Loucy (cell line): ENCODE results near the gene FRMD4A.

Experiments
- H2AFZ ChIP-seq: fragments of 200-600 bp; sonication (generic); 2 replicates; pipeline ENCODE4 v1.6.0; 2016; ENCODE audit warnings: antibody characterized with exemption, mild to moderate bottlenecking, low read length, moderate library complexity
- H3F3A ChIP-seq: fragments of 200-600 bp; 2 replicates; pipeline ENCODE4 v1.6.0; 2016; ENCODE audit warnings: antibody characterized with exemption, low read depth, mild to moderate bottlenecking
- H3K27me3 ChIP-seq: fragments of 200-600 bp; sonication (generic); 2 replicates; pipeline ENCODE4 v1.6.1; 2014; ENCODE audit warnings: low read length, mild to moderate bottlenecking; ENCODE audit not compliant: insufficient read depth, poor library complexity, severe bottlenecking
- H3K36me3 ChIP-seq: fragments of 200-600 bp; sonication (generic); 2 replicates; pipeline ENCODE4 v1.6.1; 2016; ENCODE audit warnings: low read length; ENCODE audit not compliant: insufficient read depth
- H3K4me1 ChIP-seq: fragments of 200-600 bp; sonication (generic); 2 replicates; pipeline ENCODE4 v1.5.1; 2014; ENCODE audit warnings: low read length, mild to moderate bottlenecking; ENCODE audit not compliant: insufficient read depth, poor library complexity, severe bottlenecking
- H3K4me2 ChIP-seq: fragments of 200-600 bp; sonication (generic); 2 replicates; pipeline ENCODE4 v1.6.0; 2014; ENCODE audit warnings: antibody characterized with exemption, low read length, low read depth, mild to moderate bottlenecking; ENCODE audit not compliant: poor library complexity, severe bottlenecking
- H3K4me3 ChIP-seq: fragments of 200-600 bp; sonication (generic); 2 replicates; pipeline ENCODE4 v1.5.1; 2014; ENCODE audit warnings: low read length, mild to moderate bottlenecking, mixed read lengths; ENCODE audit not compliant: poor library complexity, severe bottlenecking
- H3K79me2 ChIP-seq: fragments of 200-600 bp; sonication (generic); 2 replicates; pipeline ENCODE4 v1.6.1; 2014; ENCODE audit warnings: low read length; ENCODE audit not compliant: insufficient read depth
- H3K9ac ChIP-seq: fragments of 200-600 bp; sonication (generic); 2 replicates; pipeline ENCODE4 v1.6.0; 2014; ENCODE audit warnings: mild to moderate bottlenecking, low read depth, low read length, moderate library complexity; ENCODE audit not compliant: poor library complexity, severe bottlenecking
- H3K9me2 ChIP-seq: fragments of 200-600 bp; sonication (generic); replicated peaks from 2 replicates; pipeline ENCODE4 v1.6.1; 2016; ENCODE audit warnings: low read depth, low read length, mixed read lengths
- H3K9me3 ChIP-seq: fragments of 200-600 bp; sonication (generic); 2 replicates; pipeline ENCODE4 v1.6.1; 2014; ENCODE audit warnings: mild to moderate bottlenecking, antibody characterized with exemption, low read length, low read depth; ENCODE audit not compliant: insufficient read depth
- H4K20me1 ChIP-seq: fragments of 200-600 bp; sonication (generic); 2 replicates; pipeline ENCODE4 v1.6.0; 2014; ENCODE audit warnings: antibody characterized with exemption, low read length, mild to moderate bottlenecking; ENCODE audit not compliant: insufficient read depth, poor library complexity, severe bottlenecking
- CTCF ChIP-seq: fragments of 200-600 bp; sonication (generic); conservative IDR thresholded peaks from 2 replicates; pipeline ENCODE4 v1.5.1; 2014; ENCODE audit warnings: mild to moderate bottlenecking, antibody characterized with exemption, low read length
- EZH2phosphoT487 ChIP-seq: fragments of 200-600 bp; IDR thresholded peaks from 2 replicates; pipeline ENCODE4 v1.6.1; 2018; ENCODE audit warnings: antibody characterized with exemption, mild to moderate bottlenecking, moderate library complexity, borderline replicate concordance

The FRMD4A gene

GRCh38 chr10:14131261-14131960, 199.3 kb downstream of the FRMD4A start:
- H3K9ac ChIP-seq: no peak overlapping the region
- no peaks in the 10 kb centered on the region for H3K9me2 ChIP-seq
- no peaks in the 10 kb centered on the region for H3K4me1 ChIP-seq
- H3K27me3 ChIP-seq: no peaks in the 10 kb centered on the region
- no peak overlapping the region for H3K4me3 ChIP-seq
- H3K79me2 ChIP-seq: no peaks in the 10 kb centered on the region
- H3K36me3 ChIP-seq: no peaks in the 10 kb centered on the region
- TF ChIP-seq CTCF (no peak), EZH2phosphoT487 (no peak)
- no peaks in the 10 kb centered on the region for H4K20me1 ChIP-seq
- H3F3A ChIP-seq: no peaks in the 10 kb centered on the region
- no peaks in the 10 kb centered on the region for H3K9me3 ChIP-seq
- no peak overlapping the region for H2AFZ ChIP-seq
- H3K4me2 ChIP-seq: no peak overlapping the region

DNA sequence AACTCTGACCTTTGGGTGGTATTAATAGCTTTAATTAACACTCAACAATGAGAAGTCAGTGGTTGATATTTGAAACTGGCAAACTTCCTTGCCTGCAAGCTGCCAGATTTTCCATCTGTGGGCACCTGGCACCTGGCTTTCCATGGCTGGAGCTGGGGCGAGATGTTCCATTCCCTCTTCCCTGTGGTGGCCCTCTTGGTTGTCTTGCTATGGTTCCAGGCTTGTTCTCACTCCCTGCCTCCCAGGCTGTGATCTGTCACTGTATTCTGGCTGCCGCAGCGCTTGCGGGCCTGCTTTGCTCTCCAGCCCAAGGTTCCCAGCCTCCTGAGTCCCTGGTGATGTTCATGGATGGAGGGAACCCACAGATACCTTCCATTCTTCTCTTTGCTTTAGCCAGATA, 201.0 kb downstream of the FRMD4A start:
- H3F3A ChIP-seq: no peaks in the 10 kb centered on the region
- H3K9me3 ChIP-seq: no peaks in the 10 kb centered on the region
- H3K79me2 ChIP-seq: no peaks in the 10 kb centered on the region

DNA sequence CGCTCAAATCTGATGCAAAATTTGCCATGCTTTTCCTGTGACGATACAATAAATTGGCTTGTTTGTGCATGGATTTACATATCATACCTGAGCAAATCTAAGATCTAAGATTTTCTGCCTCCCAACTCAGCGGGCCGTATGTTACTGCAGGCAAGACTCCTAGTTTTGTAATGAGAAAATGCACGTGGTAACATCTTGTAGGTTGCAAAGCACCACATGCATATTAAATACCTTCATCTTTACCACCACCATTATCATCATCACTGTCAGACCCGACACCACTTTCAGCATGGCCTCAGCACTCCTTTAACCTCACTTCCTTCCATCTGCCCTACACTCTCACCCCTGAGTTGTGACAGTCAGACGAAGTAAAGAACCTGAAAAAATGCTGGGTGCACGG, 202.2 kb downstream of the FRMD4A start:
- no peak overlapping the region for H2AFZ ChIP-seq
- H3K9me2 ChIP-seq: no peaks in the 10 kb centered on the region
- H3K4me3 ChIP-seq: no peak overlapping the region
- no peak overlapping the region for H3K9ac ChIP-seq
- H3F3A ChIP-seq: no peaks in the 10 kb centered on the region
- H3K9me3 ChIP-seq: no peaks in the 10 kb centered on the region
- no peaks in the 10 kb centered on the region for H4K20me1 ChIP-seq
- no peaks in the 10 kb centered on the region for H3K79me2 ChIP-seq
- H3K36me3 ChIP-seq: no peaks in the 10 kb centered on the region
- H3K27me3 ChIP-seq: no peaks in the 10 kb centered on the region
- TF ChIP-seq CTCF (no peak), EZH2phosphoT487 (no peak)
- no peaks in the 10 kb centered on the region for H3K4me1 ChIP-seq
- no peak overlapping the region for H3K4me2 ChIP-seq

More for the DNA sequence above, 201.0 kb downstream of the FRMD4A start:
- Histone ChIP-seq H3K4me3 (no peak overlapping the region), H3K27me3 (no peaks in the 10 kb centered on the region), H3K4me2 (no peak overlapping the region), H3K36me3 (no peaks in the 10 kb centered on the region), H3K4me1 (no peaks in the 10 kb centered on the region), H4K20me1 (no peaks in the 10 kb centered on the region), H3K9me2 (no peaks in the 10 kb centered on the region), H2AFZ (no peak overlapping the region), H3K9ac (no peak overlapping the region)
- no peak for TF ChIP-seq EZH2phosphoT487
- no peak for TF ChIP-seq CTCF
